K562 (cell line): Measurements from ENCODE around the gene WSCD1.

Source experiments
- CHD2 ChIP-seq: IDR thresholded peaks from 2 replicates; pipeline ENCODE4 v1.6.1; 2011; ENCODE audit warnings: low read depth, low read length
- ELF1 ChIP-seq: fragments of 200-800 bp; sonication (Bioruptor generic); IDR thresholded peaks from 2 replicates; pipeline ENCODE4 v1.6.1; 2016; ENCODE audit warnings: missing genetic modification characterization, missing compliant biosample characterization
- EP300 ChIP-seq: IDR thresholded peaks from 2 replicates; pipeline ENCODE4 v1.6.1; 2012; ENCODE audit warnings: low read length, improper control_type of control experiment
- NR3C1 ChIP-seq: sonication (generic); formaldehyde crosslinking; IDR thresholded peaks from 2 replicates; pipeline ENCODE4 v1.8.1; 2022; ENCODE audit warnings: missing genetic modification reagents
- POLR2AphosphoS5 ChIP-seq: IDR thresholded peaks from 2 replicates; pipeline ENCODE4 v1.6.1; 2011; ENCODE audit warnings: mild to moderate bottlenecking, low read depth, low read length, moderate library complexity; ENCODE audit not compliant: control insufficient read depth, insufficient read depth
- SLC30A9 ChIP-seq: fragments of 250-450 bp; sonication (Bioruptor Pico); IDR thresholded peaks from 2 replicates; pipeline ENCODE4 v1.8.0; 2022; ENCODE audit warnings: mild to moderate bottlenecking, moderate library complexity
- SMARCC2 ChIP-seq: fragments of 450-650 bp; IDR thresholded peaks from 2 replicates; pipeline ENCODE4 v1.6.1; 2017; ENCODE audit warnings: antibody characterized with exemption, moderate library complexity, mild to moderate bottlenecking, low read depth
- SRF ChIP-seq, 2 experiments: fragments of 250-450, 450-650 bp in 1 of 2; sonication (Bioruptor Pico) in 1 of 2; sonication (generic) in 1 of 2; formaldehyde crosslinking; IDR thresholded peaks; 2 replicates each; pipeline versions ENCODE4 v1.5.0 to v1.5.1; 2020 to 2022; ENCODE audit warnings: mild to moderate bottlenecking in 1 of 2, missing genetic modification reagents in 1 of 2
- ZBED1 ChIP-seq: IDR thresholded peaks from 2 replicates; pipeline ENCODE4 v1.6.1; 2014
- ZBTB43 ChIP-seq: sonication (generic); formaldehyde crosslinking; IDR thresholded peaks from 2 replicates; pipeline ENCODE4 v1.8.0; 2023; ENCODE audit warnings: mild to moderate bottlenecking, missing genetic modification reagents
- ZNF384 ChIP-seq: IDR thresholded peaks from 2 replicates; pipeline ENCODE4 v1.6.1; 2012; ENCODE audit warnings: low read depth, low read length, improper control_type of control experiment
- TF ChIP-seq, protein P1 (sequence below), 3 experiments: IDR thresholded peaks in 2 of 3; conservative IDR thresholded peaks in 1 of 3; 2 replicates each; pipeline ENCODE4 v1.5.1; 2011 to 2012; ENCODE audit warnings: low read length in 3 of 3, mild to moderate bottlenecking in 3 of 3, control low read depth in 2 of 3, improper control_type of control experiment in 1 of 3, inconsistent platforms in 1 of 3, low read depth in 1 of 3, mixed read lengths in 1 of 3, moderate library complexity in 1 of 3; ENCODE audit not compliant: insufficient read depth in 2 of 3
- TF ChIP-seq, protein P2 (sequence below): fragments of 200-800 bp; sonication (Bioruptor generic); IDR thresholded peaks from 2 replicates; pipeline ENCODE4 v1.6.1; 2016; ENCODE audit warnings: missing genetic modification characterization, missing compliant biosample characterization

DNA sequence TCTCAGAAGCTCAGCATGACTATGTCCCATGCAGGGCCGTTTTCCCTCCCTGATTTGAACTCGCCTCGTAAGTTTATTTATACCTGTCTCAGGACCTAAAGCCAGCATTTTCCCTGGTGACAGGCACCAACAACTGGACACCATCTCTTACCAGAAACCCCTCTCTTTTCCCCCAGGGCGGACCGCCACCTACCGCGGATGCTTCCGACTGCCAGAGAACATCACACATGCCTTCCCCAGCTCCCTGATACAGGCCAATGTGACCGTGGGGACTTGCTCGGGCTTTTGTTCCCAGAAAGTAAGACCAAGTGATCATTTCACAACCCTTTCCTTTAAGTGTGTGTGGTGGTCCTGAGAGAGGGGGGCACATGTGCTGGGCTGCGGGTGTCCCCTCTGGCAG is 24.7 kb downstream of the WSCD1 start:
- TF ChIP-seq, protein P1, sequence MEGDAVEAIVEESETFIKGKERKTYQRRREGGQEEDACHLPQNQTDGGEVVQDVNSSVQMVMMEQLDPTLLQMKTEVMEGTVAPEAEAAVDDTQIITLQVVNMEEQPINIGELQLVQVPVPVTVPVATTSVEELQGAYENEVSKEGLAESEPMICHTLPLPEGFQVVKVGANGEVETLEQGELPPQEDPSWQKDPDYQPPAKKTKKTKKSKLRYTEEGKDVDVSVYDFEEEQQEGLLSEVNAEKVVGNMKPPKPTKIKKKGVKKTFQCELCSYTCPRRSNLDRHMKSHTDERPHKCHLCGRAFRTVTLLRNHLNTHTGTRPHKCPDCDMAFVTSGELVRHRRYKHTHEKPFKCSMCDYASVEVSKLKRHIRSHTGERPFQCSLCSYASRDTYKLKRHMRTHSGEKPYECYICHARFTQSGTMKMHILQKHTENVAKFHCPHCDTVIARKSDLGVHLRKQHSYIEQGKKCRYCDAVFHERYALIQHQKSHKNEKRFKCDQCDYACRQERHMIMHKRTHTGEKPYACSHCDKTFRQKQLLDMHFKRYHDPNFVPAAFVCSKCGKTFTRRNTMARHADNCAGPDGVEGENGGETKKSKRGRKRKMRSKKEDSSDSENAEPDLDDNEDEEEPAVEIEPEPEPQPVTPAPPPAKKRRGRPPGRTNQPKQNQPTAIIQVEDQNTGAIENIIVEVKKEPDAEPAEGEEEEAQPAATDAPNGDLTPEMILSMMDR (IDR thresholded peaks at IDR 0.05 in 2 of 3, conservative IDR thresholded peaks at IDR 0.05 in 1 of 3; ENCODE audit: insufficient read depth in 2 of 3, low read depth in 1 of 3, low read length in 3 of 3) = no peak
- TF ChIP-seq ZNF384 (no peak), EP300 (no peak), NR3C1 (CRISPR knock-in tag) (no peak), SMARCC2 (no peak), ZBTB43 (no peak), POLR2AphosphoS5 (no peak), SRF (CRISPR knock-in tag; IDR thresholded peaks at IDR 0.05) (no peak), SLC30A9 (CRISPR knock-in tag) (no peak), ELF1 (tag) (no peak), ZBED1 (no peak), CHD2 (no peak)
- TF ChIP-seq, protein P2, sequence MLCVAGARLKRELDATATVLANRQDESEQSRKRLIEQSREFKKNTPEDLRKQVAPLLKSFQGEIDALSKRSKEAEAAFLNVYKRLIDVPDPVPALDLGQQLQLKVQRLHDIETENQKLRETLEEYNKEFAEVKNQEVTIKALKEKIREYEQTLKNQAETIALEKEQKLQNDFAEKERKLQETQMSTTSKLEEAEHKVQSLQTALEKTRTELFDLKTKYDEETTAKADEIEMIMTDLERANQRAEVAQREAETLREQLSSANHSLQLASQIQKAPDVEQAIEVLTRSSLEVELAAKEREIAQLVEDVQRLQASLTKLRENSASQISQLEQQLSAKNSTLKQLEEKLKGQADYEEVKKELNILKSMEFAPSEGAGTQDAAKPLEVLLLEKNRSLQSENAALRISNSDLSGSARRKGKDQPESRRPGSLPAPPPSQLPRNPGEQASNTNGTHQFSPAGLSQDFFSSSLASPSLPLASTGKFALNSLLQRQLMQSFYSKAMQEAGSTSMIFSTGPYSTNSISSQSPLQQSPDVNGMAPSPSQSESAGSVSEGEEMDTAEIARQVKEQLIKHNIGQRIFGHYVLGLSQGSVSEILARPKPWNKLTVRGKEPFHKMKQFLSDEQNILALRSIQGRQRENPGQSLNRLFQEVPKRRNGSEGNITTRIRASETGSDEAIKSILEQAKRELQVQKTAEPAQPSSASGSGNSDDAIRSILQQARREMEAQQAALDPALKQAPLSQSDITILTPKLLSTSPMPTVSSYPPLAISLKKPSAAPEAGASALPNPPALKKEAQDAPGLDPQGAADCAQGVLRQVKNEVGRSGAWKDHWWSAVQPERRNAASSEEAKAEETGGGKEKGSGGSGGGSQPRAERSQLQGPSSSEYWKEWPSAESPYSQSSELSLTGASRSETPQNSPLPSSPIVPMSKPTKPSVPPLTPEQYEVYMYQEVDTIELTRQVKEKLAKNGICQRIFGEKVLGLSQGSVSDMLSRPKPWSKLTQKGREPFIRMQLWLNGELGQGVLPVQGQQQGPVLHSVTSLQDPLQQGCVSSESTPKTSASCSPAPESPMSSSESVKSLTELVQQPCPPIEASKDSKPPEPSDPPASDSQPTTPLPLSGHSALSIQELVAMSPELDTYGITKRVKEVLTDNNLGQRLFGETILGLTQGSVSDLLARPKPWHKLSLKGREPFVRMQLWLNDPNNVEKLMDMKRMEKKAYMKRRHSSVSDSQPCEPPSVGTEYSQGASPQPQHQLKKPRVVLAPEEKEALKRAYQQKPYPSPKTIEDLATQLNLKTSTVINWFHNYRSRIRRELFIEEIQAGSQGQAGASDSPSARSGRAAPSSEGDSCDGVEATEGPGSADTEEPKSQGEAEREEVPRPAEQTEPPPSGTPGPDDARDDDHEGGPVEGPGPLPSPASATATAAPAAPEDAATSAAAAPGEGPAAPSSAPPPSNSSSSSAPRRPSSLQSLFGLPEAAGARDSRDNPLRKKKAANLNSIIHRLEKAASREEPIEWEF (CRISPR knock-in tag) = no peak
